ENCODE data around the gene FUCA1. TPM values are rescaled to one million over a fixed set of nuclear protein-coding genes. Genes with fewer than 3 reads are reported as not detected.

Gene FUCA1
- total and polyA plus RNA-seq, 12 donors = 17.9 to 109 (median 59.1) TPM

DNA sequence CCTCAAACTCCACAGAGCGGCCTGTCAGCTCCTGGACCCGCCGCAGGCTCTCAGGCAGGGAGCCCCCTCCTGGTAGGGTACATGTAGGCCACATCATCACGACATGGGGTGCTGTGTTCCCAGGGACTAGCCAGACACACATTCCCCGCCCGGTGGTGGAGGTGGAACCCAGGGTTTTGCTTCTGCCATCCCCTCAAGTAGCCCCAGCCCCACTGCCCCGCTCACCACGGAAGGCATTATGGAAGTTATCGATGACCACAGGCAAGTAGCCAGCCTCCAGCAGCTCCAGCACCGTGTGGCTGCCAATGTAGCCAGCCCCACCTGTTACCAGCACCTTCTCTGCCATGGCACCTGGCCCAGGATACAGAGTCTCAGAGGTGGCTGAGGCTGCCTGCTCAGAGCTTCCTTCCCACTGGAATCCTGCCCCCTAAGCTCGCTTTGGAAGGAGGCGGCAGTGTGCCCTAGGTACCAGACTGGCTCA, 69.4 kb downstream of the FUCA1 start:
- peak in 3 of 7 donors; percentile 33 to 42 (median 39) for DNase-seq
- WGBS, 4 donors = 79 to 88% (median 86%) methylated on average over 9 to 12 of the region's 12 CpGs
- Histone ChIP-seq H3K27ac (peak overlapping the region in 3 of 5 donors; percentile 84 to 87 (median 85)), H3K4me3 (no peak overlapping the region), H3K9me3 (replicated peaks in 1 of 3) (no peaks in the 10 kb centered on the region), H3K4me1 (replicated peaks in 1 of 2) (peaks cover 11 to 20% of the 10 kb centered on the region in 2 donors), H3K27me3 (no peaks in the 10 kb centered on the region), H3K36me3 (replicated peaks in 1 of 2) (peaks cover 0 to 23% of the 10 kb centered on the region in 2 donors)
- TF ChIP-seq CTCF (IDR thresholded peaks at IDR 0.05) (no peak), POLR2A (IDR thresholded peaks at IDR 0.05) (no peak)
- intact Hi-C loops (cut with DNase I) = no loop called here

DNA sequence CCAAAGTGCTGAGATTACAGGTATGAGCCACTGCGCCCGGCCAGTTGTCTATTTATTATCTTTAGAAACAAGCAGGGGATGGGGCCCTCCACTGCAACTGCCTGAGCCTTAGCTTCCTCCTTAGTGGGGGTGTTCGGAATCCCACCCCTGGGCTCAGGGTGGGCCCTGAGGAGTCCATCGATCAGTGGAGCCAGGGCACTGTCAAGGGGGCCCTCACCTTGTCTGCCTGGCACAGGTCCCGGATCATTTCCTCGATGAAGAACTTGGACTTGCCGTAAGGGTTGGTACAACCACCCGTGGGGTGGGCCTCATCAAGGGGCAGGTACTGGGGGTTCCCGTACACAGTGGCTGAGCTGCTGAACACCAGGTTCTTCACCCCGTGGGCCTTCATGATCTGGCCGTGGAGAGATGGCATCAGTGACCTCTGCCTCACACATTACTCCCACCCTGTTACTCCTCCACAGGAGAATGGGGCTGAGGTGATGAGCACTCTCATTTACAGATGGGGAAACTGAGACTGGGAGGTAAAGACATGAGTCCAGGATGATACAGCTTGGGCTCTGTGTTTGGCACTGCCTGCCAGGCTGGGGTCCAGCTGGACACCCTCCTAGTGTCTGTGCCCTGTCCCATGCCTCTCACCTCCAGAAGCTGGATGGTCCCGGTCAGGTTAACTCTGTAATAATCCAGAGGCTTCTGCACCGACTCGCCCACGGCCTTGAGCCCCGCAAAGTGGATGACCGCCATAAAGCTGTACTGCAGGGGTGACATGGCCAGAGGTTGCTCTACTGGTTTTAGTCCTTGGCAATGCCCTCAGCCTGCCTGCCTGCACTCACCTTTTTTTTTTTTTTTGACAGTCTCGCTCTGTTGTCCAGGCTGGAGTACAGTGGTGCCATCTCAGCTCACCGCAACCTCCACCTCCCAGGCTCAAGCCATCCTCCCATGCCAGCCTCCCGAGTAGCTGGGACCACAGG, 70.3 kb downstream of the FUCA1 start:
- intact Hi-C loops (cut with DNase I) = no loop called here
- peaks cover 11 to 20% of the 10 kb centered on the region in 2 donors for H3K4me1 ChIP-seq (replicated peaks in 1 of 2)
- DNase-seq = peak in 1 of 7 donors; percentile 35
- no peaks in the 10 kb centered on the region for H3K9me3 ChIP-seq (replicated peaks in 1 of 3)
- H3K4me3 ChIP-seq = no peak overlapping the region
- H3K27me3 ChIP-seq = no peaks in the 10 kb centered on the region
- H3K27ac ChIP-seq = no peak overlapping the region
- peaks cover 0 to 30% of the 10 kb centered on the region in 2 donors for H3K36me3 ChIP-seq (replicated peaks in 1 of 2)
- TF ChIP-seq POLR2A (IDR thresholded peaks at IDR 0.05) = no peak
- TF ChIP-seq CTCF (IDR thresholded peaks at IDR 0.05) = no peak
- 71 to 82% (median 80%) methylated on average over 11 to 20 of the region's 20 CpGs for WGBS, 4 donors

DNA sequence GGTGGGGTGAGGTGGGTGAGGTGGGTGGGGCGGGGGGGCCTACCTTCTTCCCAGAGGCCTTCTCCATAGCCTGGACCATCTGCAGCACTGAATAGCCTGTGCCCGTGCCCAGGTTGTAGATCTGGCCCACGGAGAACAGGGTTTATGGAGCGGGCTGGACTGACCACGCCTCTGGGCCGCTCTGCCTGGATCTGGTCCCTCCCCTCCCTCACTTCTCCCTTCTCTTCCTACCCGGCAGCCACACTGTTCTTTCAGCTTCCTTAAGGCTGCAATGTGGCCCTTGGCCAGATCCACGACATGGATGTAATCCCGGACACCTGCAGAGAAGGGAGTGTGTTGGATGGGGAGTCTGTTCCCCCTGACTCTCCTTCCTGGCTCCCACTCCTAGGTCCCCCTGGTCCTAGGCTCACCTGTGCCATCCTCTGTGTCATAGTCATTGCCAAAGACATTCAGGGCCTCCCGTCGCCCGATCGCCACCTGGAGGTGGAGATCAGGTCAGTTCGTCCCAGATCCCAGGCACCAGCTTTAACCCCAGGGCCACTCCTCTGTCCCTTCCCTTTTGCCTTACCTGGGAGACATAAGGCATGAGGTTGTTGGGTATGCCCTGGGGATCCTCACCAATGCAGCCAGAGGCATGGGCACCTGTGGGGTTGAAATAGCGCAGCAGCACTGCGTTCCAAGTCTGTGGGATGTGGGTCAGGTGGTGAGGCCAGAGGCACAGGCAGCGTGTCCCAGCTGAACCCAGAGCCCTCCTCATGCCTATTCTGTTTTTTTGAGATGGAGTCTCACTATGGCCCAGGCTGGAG, 71.4 kb downstream of the FUCA1 start:
- H3K27ac ChIP-seq = no peak overlapping the region
- peaks cover 0 to 30% of the 10 kb centered on the region in 2 donors for H3K36me3 ChIP-seq (replicated peaks in 1 of 2)

More for the DNA sequence above, 71.4 kb downstream of the FUCA1 start:
- intact Hi-C loops (cut with DNase I) = no loop called here
- H3K9me3 ChIP-seq (replicated peaks in 1 of 3) = no peaks in the 10 kb centered on the region
- no peak overlapping the region for H3K4me3 ChIP-seq
- H3K4me1 ChIP-seq (replicated peaks in 1 of 2) = peaks cover 19 to 28% of the 10 kb centered on the region in 2 donors
- H3K27me3 ChIP-seq = no peaks in the 10 kb centered on the region
- no peak for TF ChIP-seq CTCF (IDR thresholded peaks at IDR 0.05)
- no peak for TF ChIP-seq POLR2A (IDR thresholded peaks at IDR 0.05)
- 67 to 73% (median 69%) methylated on average over 12 to 17 of the region's 17 CpGs for WGBS, 4 donors
- peak in 3 of 7 donors; percentile 31 to 40 (median 33) for DNase-seq
